GM12878 (cell line): Measurements from ENCODE around the gene ZSCAN32.

ENCODE experiments used
- EZH2 ChIP-seq: IDR thresholded peaks from 2 replicates; pipeline ENCODE4 v1.6.1; 2012; ENCODE audit warnings: low read depth, mild to moderate bottlenecking, control low read depth, inconsistent platforms, low read length, borderline replicate concordance; ENCODE audit not compliant: control insufficient read depth
- MTA3 ChIP-seq: IDR thresholded peaks from 2 replicates; pipeline ENCODE4 v1.6.1; 2012; ENCODE audit warnings: low read length, inconsistent platforms, borderline replicate concordance
- MYC ChIP-seq: IDR thresholded peaks from 2 replicates; pipeline ENCODE4 v1.6.1; 2011; ENCODE audit warnings: mild to moderate bottlenecking, low read length, moderate library complexity, inconsistent platforms; ENCODE audit not compliant: insufficient read depth, insufficient replicate concordance, insufficient read length, severe bottlenecking
- TCF7 ChIP-seq: IDR thresholded peaks from 2 replicates; pipeline ENCODE4 v1.6.1; 2014; ENCODE audit warnings: antibody characterized with exemption, borderline replicate concordance
- YY1 ChIP-seq: IDR thresholded peaks from 2 replicates; pipeline ENCODE4 v1.6.1; 2011; ENCODE audit warnings: low read depth, mild to moderate bottlenecking, low read length
- TF ChIP-seq, protein P1 (sequence below), 3 experiments: IDR thresholded peaks in 2 of 3; conservative IDR thresholded peaks in 1 of 3; 2 replicates each; pipeline ENCODE4 v1.5.1; 2011; ENCODE audit warnings: low read depth in 3 of 3, low read length in 3 of 3, mild to moderate bottlenecking in 3 of 3, control low read depth in 2 of 3, moderate library complexity in 2 of 3, inconsistent platforms in 1 of 3, mixed read lengths in 1 of 3; ENCODE audit not compliant: control insufficient read depth in 2 of 3, insufficient read depth in 1 of 3; ENCODE audit errors: extremely low read depth in 1 of 3
- TF ChIP-seq, protein P2 (sequence below): IDR thresholded peaks from 2 replicates; pipeline ENCODE4 v1.6.1; 2011; ENCODE audit warnings: low read depth, mild to moderate bottlenecking, low read length, moderate library complexity, borderline replicate concordance; ENCODE audit errors: extremely low read depth
- TF ChIP-seq, protein P3 (sequence below): fragments of 450-650 bp; IDR thresholded peaks from 2 replicates; pipeline ENCODE4 v1.6.1; 2017; ENCODE audit warnings: mild to moderate bottlenecking, low read depth, inconsistent platforms; ENCODE audit not compliant: poor library complexity, severe bottlenecking

DNA sequence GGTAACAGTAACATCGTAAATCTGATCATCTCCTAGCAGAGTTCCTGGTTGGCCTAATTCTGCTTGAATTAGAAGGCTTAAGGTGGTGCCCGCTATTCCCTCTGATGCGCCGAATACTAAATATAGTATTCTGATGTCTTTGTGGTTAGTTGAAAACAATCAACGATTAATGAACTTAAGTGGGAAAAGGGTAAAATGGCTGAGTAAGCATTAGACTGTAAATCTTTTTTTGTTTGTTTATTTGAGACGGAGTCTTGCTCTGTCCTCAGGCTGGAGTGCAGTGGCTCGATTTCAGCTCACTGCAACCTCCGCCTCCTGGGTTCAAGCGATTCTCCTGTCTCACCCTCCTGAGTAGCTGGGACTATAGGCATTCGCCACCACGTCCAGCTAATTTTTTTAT is 31.7 kb downstream of the ZSCAN32 start:
- TF ChIP-seq, protein P1, sequence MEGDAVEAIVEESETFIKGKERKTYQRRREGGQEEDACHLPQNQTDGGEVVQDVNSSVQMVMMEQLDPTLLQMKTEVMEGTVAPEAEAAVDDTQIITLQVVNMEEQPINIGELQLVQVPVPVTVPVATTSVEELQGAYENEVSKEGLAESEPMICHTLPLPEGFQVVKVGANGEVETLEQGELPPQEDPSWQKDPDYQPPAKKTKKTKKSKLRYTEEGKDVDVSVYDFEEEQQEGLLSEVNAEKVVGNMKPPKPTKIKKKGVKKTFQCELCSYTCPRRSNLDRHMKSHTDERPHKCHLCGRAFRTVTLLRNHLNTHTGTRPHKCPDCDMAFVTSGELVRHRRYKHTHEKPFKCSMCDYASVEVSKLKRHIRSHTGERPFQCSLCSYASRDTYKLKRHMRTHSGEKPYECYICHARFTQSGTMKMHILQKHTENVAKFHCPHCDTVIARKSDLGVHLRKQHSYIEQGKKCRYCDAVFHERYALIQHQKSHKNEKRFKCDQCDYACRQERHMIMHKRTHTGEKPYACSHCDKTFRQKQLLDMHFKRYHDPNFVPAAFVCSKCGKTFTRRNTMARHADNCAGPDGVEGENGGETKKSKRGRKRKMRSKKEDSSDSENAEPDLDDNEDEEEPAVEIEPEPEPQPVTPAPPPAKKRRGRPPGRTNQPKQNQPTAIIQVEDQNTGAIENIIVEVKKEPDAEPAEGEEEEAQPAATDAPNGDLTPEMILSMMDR (IDR thresholded peaks at IDR 0.05 in 2 of 3, conservative IDR thresholded peaks at IDR 0.05 in 1 of 3; ENCODE audit: control insufficient read depth in 2 of 3, extremely low read depth in 1 of 3, insufficient read depth in 1 of 3, low read depth in 3 of 3, low read length in 3 of 3), result no peak
- TF ChIP-seq, protein P2, sequence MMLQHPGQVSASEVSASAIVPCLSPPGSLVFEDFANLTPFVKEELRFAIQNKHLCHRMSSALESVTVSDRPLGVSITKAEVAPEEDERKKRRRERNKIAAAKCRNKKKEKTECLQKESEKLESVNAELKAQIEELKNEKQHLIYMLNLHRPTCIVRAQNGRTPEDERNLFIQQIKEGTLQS, result no peak
- TF ChIP-seq MYC (no peak), TCF7 (no peak), EZH2 (no peak), YY1 (no peak), MTA3 (no peak)
- TF ChIP-seq, protein P3, sequence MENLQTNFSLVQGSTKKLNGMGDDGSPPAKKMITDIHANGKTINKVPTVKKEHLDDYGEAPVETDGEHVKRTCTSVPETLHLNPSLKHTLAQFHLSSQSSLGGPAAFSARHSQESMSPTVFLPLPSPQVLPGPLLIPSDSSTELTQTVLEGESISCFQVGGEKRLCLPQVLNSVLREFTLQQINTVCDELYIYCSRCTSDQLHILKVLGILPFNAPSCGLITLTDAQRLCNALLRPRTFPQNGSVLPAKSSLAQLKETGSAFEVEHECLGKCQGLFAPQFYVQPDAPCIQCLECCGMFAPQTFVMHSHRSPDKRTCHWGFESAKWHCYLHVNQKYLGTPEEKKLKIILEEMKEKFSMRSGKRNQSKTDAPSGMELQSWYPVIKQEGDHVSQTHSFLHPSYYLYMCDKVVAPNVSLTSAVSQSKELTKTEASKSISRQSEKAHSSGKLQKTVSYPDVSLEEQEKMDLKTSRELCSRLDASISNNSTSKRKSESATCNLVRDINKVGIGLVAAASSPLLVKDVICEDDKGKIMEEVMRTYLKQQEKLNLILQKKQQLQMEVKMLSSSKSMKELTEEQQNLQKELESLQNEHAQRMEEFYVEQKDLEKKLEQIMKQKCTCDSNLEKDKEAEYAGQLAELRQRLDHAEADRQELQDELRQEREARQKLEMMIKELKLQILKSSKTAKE, result no peak
